GM12878 (cell line): ENCODE measurements around the gene RASA1. TPM values are rescaled to one million over a fixed set of nuclear protein-coding genes. Genes with fewer than 3 reads are reported as not detected.

Source experiments
- ATF3 ChIP-seq: IDR thresholded peaks from 2 replicates; pipeline ENCODE4 v1.6.1; 2011; ENCODE audit warnings: low read depth, mild to moderate bottlenecking, low read length, moderate library complexity, borderline replicate concordance; ENCODE audit errors: extremely low read depth
- BCL11A ChIP-seq: IDR thresholded peaks from 2 replicates; pipeline ENCODE4 v1.6.1; 2011; ENCODE audit warnings: low read depth, low read length
- CEBPZ ChIP-seq: fragments of 150-350 bp; IDR thresholded peaks from 2 replicates; pipeline ENCODE4 v1.6.1; 2016; ENCODE audit warnings: low read depth, low read length
- E2F8 ChIP-seq: fragments of 450-650 bp; IDR thresholded peaks from 2 replicates; pipeline ENCODE4 v1.6.1; 2018; ENCODE audit warnings: mild to moderate bottlenecking, low read depth, moderate library complexity; ENCODE audit not compliant: partially characterized antibody
- FOS ChIP-seq: IDR thresholded peaks from 3 replicates; pipeline ENCODE4 v1.6.1; 2011; ENCODE audit warnings: borderline replicate concordance; ENCODE audit not compliant: insufficient read length; ENCODE audit errors: extremely low read depth
- MEF2B ChIP-seq: fragments of 450-650 bp; IDR thresholded peaks from 2 replicates; pipeline ENCODE4 v1.6.1; 2018; ENCODE audit warnings: mild to moderate bottlenecking, moderate library complexity; ENCODE audit not compliant: partially characterized antibody, poor library complexity, severe bottlenecking
- MYB ChIP-seq: fragments of 150-350 bp; IDR thresholded peaks from 2 replicates; pipeline ENCODE4 v1.6.1; 2014; ENCODE audit warnings: mild to moderate bottlenecking, low read depth, low read length, borderline replicate concordance
- MYC ChIP-seq: IDR thresholded peaks from 2 replicates; pipeline ENCODE4 v1.6.1; 2011; ENCODE audit warnings: mild to moderate bottlenecking, low read length, moderate library complexity, inconsistent platforms; ENCODE audit not compliant: insufficient read depth, insufficient replicate concordance, insufficient read length, severe bottlenecking
- NFYB ChIP-seq: IDR thresholded peaks from 2 replicates; pipeline ENCODE4 v1.6.1; 2011; ENCODE audit warnings: low read depth, mild to moderate bottlenecking, low read length, improper control_type of control experiment, moderate library complexity; ENCODE audit not compliant: insufficient read depth
- POU2F2 ChIP-seq: IDR thresholded peaks from 3 replicates; pipeline ENCODE4 v1.6.1; 2011; ENCODE audit warnings: low read depth, mild to moderate bottlenecking, low read length, borderline replicate concordance
- RAD21 ChIP-seq: IDR thresholded peaks from 2 replicates; pipeline ENCODE4 v1.6.1; 2011; ENCODE audit warnings: mild to moderate bottlenecking, low read depth, low read length, moderate library complexity; ENCODE audit not compliant: insufficient read depth
- RBBP5 ChIP-seq: fragments of 200-600 bp; sonication (generic); conservative IDR thresholded peaks from 2 replicates; pipeline ENCODE4 v1.6.1; 2016
- SMARCA5 ChIP-seq: fragments of 450-650 bp; IDR thresholded peaks from 2 replicates; pipeline ENCODE4 v1.6.1; 2017; ENCODE audit warnings: mild to moderate bottlenecking
- TARDBP ChIP-seq: IDR thresholded peaks from 2 replicates; pipeline ENCODE4 v1.6.1; 2016; ENCODE audit warnings: borderline replicate concordance
- ZBTB4 ChIP-seq: fragments of 450-650 bp; formaldehyde crosslinking; IDR thresholded peaks from 2 replicates; pipeline ENCODE4 v1.4.0; 2022; ENCODE audit warnings: mild to moderate bottlenecking, moderate library complexity
- ZNF24 ChIP-seq: fragments of 450-650 bp; IDR thresholded peaks from 2 replicates; pipeline ENCODE4 v1.6.1; 2017; ENCODE audit warnings: antibody characterized with exemption, mild to moderate bottlenecking
- polyA plus RNA-seq, 11 experiments: library from polyadenylated mRNA; depleted of rRNA in 4 of 11; unstranded in 6 of 11; stranded (reverse) in 5 of 11; fragments of >200 nt; fragmentation: Nextera tagmentation in 4 of 11; fragmentation: Illumina TruSeq in 1 of 11; extraction: Ambion mirVana in 4 of 11; extraction: Trizol in 1 of 11; gene quantifications; 1 replicate in 1 of 11; 2 replicates in 10 of 11; pipeline versions ENCODE4 v1.2.1 to v1.2.3, GENCODE V29; 2011 to 2016; ENCODE audit warnings: inconsistent platforms in 2 of 11, missing spikeins in 2 of 11, low read depth in 1 of 11
- total RNA-seq, 4 experiments: library from RNA; depleted of rRNA in 3 of 4; stranded (reverse); fragments of >200 nt in 3 of 4; fragmentation: Illumina TruSeq in 1 of 4; extraction: Trizol in 1 of 4; gene quantifications; 2 replicates each; pipeline versions ENCODE4 v1.2.1 to v1.2.3, GENCODE V29; 2013 to 2021

The RASA1 gene
- total and polyA plus RNA-seq, 10 of the 15 experiments (the other 5 are each of a cell fraction or from before 2014, with no cell fraction given), result 7.8 to 72.3 (median 21.8) TPM

GRCh38 chr5:87412630-87413342 lies 145.1 kb downstream of the RASA1 start, which contains the start of gene CCNH (continued):
- TF ChIP-seq MEF2B, result no peak
- peak; percentile 61; the same call in 1 of the 3 replicates for TF ChIP-seq POU2F2
- TF ChIP-seq MYC, result no peak
- no peak for TF ChIP-seq RAD21
- no peak for TF ChIP-seq BCL11A
- TF ChIP-seq MYB, result no peak
- no peak for TF ChIP-seq CEBPZ
- no peak for TF ChIP-seq ATF3
- no peak for TF ChIP-seq ZBTB4 (CRISPR knock-in tag)
- TF ChIP-seq E2F8, result no peak
- no peak for TF ChIP-seq RBBP5
- TF ChIP-seq ZNF24, result no peak
- TF ChIP-seq TARDBP, result no peak
- TF ChIP-seq FOS, result no peak
- peak; percentile 59; the same call in 1 of the 2 replicates for TF ChIP-seq NFYB
- peak; percentile 80; the same call in 1 of the 2 replicates for TF ChIP-seq SMARCA5
